HEK293 (cell line): ENCODE measurements around the gene DND1.
"Not testable (repeated sequence)": the region's sequence is repeated elsewhere in the genome, so short reads cannot be mapped to it uniquely, and the experiment has no call there.

Source experiments
- CTCF ChIA-PET: fragments of 350-600 bp; formaldehyde crosslinking; extraction: SDS; loops from one replicate; lab custom pipeline; 2021; ENCODE audit warnings: antibody characterized with exemption; lab: Yijun Ruan, JAX
- POLR2A ChIA-PET: fragments of 300-600 bp; formaldehyde crosslinking; extraction: SDS; loops from one replicate; lab custom pipeline; 2020; ENCODE audit warnings: antibody characterized with exemption, inconsistent platforms; lab: Yijun Ruan, JAX
- H3K27ac ChIP-seq: fragments of 200-500 bp; sonication (Bioruptor generic); 2 replicates; pipeline ENCODE4 v1.5.1; 2014; ENCODE audit warnings: low read depth, low read length, control low read depth, inconsistent platforms; ENCODE audit errors: extremely low read depth
- H3K36me3 ChIP-seq, 2 experiments: fragments of 200-500 bp in 1 of 2; sonication (Bioruptor generic) in 1 of 2; 1 replicate in 1 of 2; 2 replicates in 1 of 2; pipeline ENCODE4 v1.5.1; 2014 to 2017; ENCODE audit warnings: inconsistent platforms in 2 of 2, low read length in 2 of 2; ENCODE audit not compliant: control insufficient read depth in 2 of 2, insufficient read depth in 1 of 2
- H3K4me1 ChIP-seq: fragments of 200-500 bp; sonication (Bioruptor generic); 2 replicates; pipeline ENCODE4 v1.5.1; 2014; ENCODE audit warnings: mild to moderate bottlenecking, low read length, inconsistent platforms; ENCODE audit not compliant: control insufficient read depth, insufficient read depth
- H3K4me3 ChIP-seq: 2 replicates; pipeline ENCODE4 v1.5.1; 2011; ENCODE audit warnings: low read depth, mild to moderate bottlenecking, control low read depth, low read length, moderate library complexity
- H3K9me3 ChIP-seq: fragments of 200-500 bp; sonication (Bioruptor generic); 2 replicates; pipeline ENCODE4 v1.5.1; 2014; ENCODE audit warnings: low read depth, low read length, inconsistent platforms; ENCODE audit not compliant: control insufficient read depth, insufficient read depth
- MZF1 ChIP-seq: fragments of 450-650 bp; formaldehyde crosslinking; IDR thresholded peaks from 2 replicates; pipeline ENCODE4 v1.5.1; 2017; ENCODE audit warnings: missing biosample characterization, missing genetic modification characterization, borderline replicate concordance
- OSR2 ChIP-seq: fragments of 450-650 bp; formaldehyde crosslinking; IDR thresholded peaks from 2 replicates; pipeline ENCODE4 v1.5.1; 2016; ENCODE audit warnings: missing biosample characterization, missing genetic modification characterization
- ZBTB1 ChIP-seq: fragments of 450-650 bp; formaldehyde crosslinking; IDR thresholded peaks from 2 replicates; pipeline ENCODE4 v1.5.1; 2016; ENCODE audit warnings: missing biosample characterization, missing genetic modification characterization
- ZNF121 ChIP-seq: fragments of 450-650 bp; formaldehyde crosslinking; IDR thresholded peaks from 2 replicates; pipeline ENCODE4 v1.5.1; 2016; ENCODE audit warnings: missing biosample characterization, missing genetic modification characterization
- ZNF23 ChIP-seq: fragments of 450-650 bp; formaldehyde crosslinking; IDR thresholded peaks from 2 replicates; pipeline ENCODE4 v1.5.1; 2016; ENCODE audit warnings: missing biosample characterization, missing genetic modification characterization, borderline replicate concordance
- ZNF335 ChIP-seq: fragments of 450-650 bp; formaldehyde crosslinking; conservative IDR thresholded peaks from 2 replicates; pipeline ENCODE4 v1.5.1; 2016; ENCODE audit warnings: missing biosample characterization, missing genetic modification characterization
- ZNF48 ChIP-seq: fragments of 450-650 bp; formaldehyde crosslinking; IDR thresholded peaks from 2 replicates; pipeline ENCODE4 v1.5.1; 2016; ENCODE audit warnings: missing biosample characterization, missing genetic modification characterization
- ZNF501 ChIP-seq: fragments of 450-650 bp; formaldehyde crosslinking; IDR thresholded peaks from 2 replicates; pipeline ENCODE4 v1.5.1; 2016; ENCODE audit warnings: missing biosample characterization, missing genetic modification characterization
- ZNF544 ChIP-seq: fragments of 450-650 bp; formaldehyde crosslinking; IDR thresholded peaks from 2 replicates; pipeline ENCODE4 v1.5.0; 2017; ENCODE audit warnings: missing biosample characterization, missing genetic modification characterization
- ZNF621 ChIP-seq: fragments of 450-650 bp; formaldehyde crosslinking; IDR thresholded peaks from 2 replicates; pipeline ENCODE4 v1.5.1; 2017; ENCODE audit warnings: missing biosample characterization, missing genetic modification characterization
- TF ChIP-seq, protein P1 (sequence below): fragments of 450-650 bp; formaldehyde crosslinking; IDR thresholded peaks from 2 replicates; pipeline ENCODE4 v1.5.1; 2016; ENCODE audit warnings: missing biosample characterization, missing genetic modification characterization, low read depth
- TF ChIP-seq, protein P2 (sequence below): fragments of 450-650 bp; formaldehyde crosslinking; IDR thresholded peaks from 2 replicates; pipeline ENCODE4 v1.5.1; 2016; ENCODE audit warnings: missing biosample characterization, missing genetic modification characterization
- TF ChIP-seq, protein P3 (sequence below): sonication (generic); formaldehyde crosslinking; IDR thresholded peaks from 2 replicates; pipeline ENCODE4 v1.8.1; 2022; ENCODE audit warnings: mild to moderate bottlenecking, moderate library complexity, missing genetic modification reagents
- TF ChIP-seq, protein P4 (sequence below): fragments of 450-650 bp; formaldehyde crosslinking; IDR thresholded peaks from 2 replicates; pipeline ENCODE4 v1.5.1; 2016; ENCODE audit warnings: missing biosample characterization, missing genetic modification characterization
- TF ChIP-seq, protein P5 (sequence below): fragments of 450-650 bp; formaldehyde crosslinking; IDR thresholded peaks from 2 replicates; pipeline ENCODE4 v1.5.1; 2016; ENCODE audit warnings: missing biosample characterization, missing genetic modification characterization, low read depth

The DND1 gene

DNA sequence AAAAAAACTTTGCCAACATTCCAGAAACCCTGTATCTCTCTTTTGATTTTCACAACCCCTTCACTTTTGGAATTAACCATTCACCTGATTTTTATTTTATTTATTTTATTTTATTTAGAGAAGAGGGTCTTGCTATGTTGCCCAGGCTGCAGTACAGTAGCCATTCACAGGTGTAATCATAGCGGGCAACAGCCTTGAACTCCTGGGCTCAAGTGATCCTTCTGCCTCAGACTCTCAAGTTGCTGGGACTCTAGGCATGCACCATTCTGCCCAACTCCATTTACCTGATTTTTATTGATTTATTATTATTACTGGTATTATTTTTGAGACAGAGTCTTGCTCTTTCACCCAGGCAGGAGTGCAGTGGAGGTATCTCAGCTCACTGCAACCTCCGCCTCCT, 42.9 kb upstream of the DND1 start:
- POLR2A ChIA-PET, H3K36me3 ChIP-seq, H3K27ac ChIP-seq, H3K4me1 ChIP-seq, H3K4me3 ChIP-seq, H3K9me3 ChIP-seq: not testable (repeated sequence)
- peak; percentile 65; the same call in 1 of the 2 replicates for TF ChIP-seq ZNF121 (tag by site-specific recombination)
- CTCF ChIA-PET: interaction anchor here (0.6 kb wide), 1 partner anchor 142 kb away, joined by 3 read pairs; no protein-coding TSS in a partner anchor

DNA sequence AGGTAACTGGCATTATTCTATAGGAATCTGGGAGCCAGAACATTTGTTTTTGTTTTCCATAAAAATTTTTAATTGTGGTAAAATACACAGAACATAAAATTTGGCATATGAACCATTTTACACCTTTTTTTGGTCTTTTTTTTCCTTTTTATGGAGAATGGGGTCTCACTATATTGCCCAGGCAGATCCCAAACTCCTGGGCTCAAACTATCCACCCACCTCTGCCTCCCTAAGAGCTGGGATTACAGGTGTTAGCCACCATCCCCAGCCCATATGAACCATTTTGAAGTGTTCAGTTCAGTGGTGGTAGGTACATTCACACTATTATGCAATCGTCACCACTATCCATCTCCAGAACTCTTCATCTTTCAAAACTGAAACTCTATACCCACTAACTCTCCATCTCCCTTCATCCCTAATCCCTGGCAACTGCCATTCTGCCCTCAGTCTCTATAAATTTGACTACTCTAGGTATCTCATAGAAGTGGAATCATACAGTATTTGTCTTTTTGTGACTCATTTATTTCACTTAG, 40.3 kb upstream of the DND1 start:
- H3K4me3 ChIP-seq: no peak overlapping the region
- no peak overlapping the region for H3K27ac ChIP-seq
- H3K36me3 ChIP-seq: no peaks in the 10 kb centered on the region
- CTCF ChIA-PET: no interaction called here
- no peaks in the 10 kb centered on the region for H3K4me1 ChIP-seq
- POLR2A ChIA-PET: no interaction called here
- TF ChIP-seq ZNF621 (no peak), ZNF121 (tag by site-specific recombination) (peak; percentile 58; the same call in 1 of the 2 replicates), OSR2 (tag by site-specific recombination) (no peak), ZBTB1 (no peak)
- TF ChIP-seq, protein P1, sequence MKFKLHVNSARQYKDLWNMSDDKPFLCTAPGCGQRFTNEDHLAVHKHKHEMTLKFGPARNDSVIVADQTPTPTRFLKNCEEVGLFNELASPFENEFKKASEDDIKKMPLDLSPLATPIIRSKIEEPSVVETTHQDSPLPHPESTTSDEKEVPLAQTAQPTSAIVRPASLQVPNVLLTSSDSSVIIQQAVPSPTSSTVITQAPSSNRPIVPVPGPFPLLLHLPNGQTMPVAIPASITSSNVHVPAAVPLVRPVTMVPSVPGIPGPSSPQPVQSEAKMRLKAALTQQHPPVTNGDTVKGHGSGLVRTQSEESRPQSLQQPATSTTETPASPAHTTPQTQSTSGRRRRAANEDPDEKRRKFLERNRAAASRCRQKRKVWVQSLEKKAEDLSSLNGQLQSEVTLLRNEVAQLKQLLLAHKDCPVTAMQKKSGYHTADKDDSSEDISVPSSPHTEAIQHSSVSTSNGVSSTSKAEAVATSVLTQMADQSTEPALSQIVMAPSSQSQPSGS (tag by site-specific recombination): no peak
- TF ChIP-seq, protein P2, sequence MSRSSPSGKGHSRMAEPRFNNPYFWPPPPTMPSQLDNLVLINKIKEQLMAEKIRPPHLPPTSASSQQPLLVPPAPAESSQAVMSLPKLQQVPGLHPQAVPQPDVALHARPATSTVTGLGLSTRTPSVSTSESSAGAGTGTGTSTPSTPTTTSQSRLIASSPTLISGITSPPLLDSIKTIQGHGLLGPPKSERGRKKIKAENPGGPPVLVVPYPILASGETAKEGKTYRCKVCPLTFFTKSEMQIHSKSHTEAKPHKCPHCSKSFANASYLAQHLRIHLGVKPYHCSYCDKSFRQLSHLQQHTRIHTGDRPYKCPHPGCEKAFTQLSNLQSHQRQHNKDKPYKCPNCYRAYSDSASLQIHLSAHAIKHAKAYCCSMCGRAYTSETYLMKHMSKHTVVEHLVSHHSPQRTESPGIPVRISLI (tag by site-specific recombination): 0 out of 2 replicates have a peak, but pooled peaks have one; percentile 30
- no peaks in the 10 kb centered on the region for H3K9me3 ChIP-seq

DNA sequence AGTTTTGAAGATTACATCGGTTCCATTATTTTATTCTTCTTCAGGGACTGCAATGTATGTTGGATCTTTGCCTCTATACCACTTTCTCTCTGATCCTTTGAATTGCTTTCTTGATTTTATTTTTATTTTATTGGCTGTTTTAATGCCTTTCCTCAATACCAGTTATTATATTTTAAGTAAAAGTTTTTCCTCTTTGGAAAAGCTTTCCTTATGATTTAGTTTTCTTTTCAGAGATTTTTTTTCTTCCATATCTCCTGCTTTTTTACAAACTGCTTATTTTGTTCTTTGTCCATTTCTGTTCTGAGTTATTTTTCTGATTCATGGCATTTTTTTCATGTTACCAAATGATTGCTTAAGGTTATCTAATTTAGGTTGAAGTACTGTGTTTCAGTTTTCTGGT, 38.4 kb upstream of the DND1 start:
- Histone ChIP-seq H3K9me3 (no peaks in the 10 kb centered on the region), H3K27ac (no peak overlapping the region), H3K36me3 (peaks cover 2 to 11% of the 10 kb centered on the region in 2 experiments; a peak in 2 of 3 replicates), H3K4me1 (no peaks in the 10 kb centered on the region), H3K4me3 (no peak overlapping the region)
- ChIA-PET POLR2A (interaction anchor here (0.9 to 3.6 kb wide), 11 partner anchors 8 to 366 kb away, joined by 3 to 23 read pairs (median 6); partner anchors contain the start of genes ANKHD1, APBB3, HARS1 and HARS2), CTCF (interaction anchor here (0.6 to 1.3 kb wide), 6 partner anchors 14 to 923 kb away, joined by 3 to 6 read pairs (median 3); no protein-coding TSS in a partner anchor)
- TF ChIP-seq ZNF501 (tag by site-specific recombination): no peak
- 0 out of 2 replicates have a peak, but pooled peaks have one; percentile 28 for TF ChIP-seq ZNF335 (tag by site-specific recombination)
- TF ChIP-seq, all 188 proteins: peak for 1

DNA sequence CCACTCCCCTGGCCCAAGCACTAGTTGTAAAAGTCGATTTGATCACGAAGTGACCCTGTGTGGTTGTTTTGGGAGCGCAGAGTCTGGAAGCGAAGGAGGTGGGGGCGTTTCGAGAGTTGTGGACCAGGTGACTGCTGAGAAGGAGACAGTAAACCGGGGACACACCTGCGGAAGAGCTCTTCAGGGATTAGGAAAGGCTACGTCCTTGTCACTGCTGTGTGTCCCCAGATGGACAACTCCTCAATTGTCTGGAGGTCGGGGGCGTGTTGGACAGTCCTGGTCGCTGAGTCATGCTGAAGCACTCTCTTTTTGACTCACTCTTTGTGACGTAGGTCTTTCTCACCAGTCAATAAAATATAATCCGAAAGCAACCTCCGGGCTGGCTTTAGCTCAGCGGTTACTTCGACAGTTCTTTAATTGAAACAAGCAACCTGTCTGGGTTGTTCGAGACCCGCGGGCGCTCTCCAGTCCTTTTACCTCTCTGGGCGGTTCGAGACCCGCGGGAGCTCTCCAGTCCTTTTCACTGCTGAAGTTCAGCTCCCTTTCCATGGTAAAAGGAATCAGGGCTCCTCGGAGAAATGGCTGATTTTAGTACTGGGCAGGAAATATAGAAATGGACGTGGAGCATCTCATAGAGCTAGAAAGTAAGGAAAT, 37.6 kb upstream of the DND1 start:
- POLR2A ChIA-PET: interaction anchor here (0.6 to 3.6 kb wide), 19 partner anchors 8 to 365 kb away, joined by 3 to 23 read pairs (median 5); partner anchors contain the start of genes ANKHD1, APBB3, HARS1 and HARS2
- CTCF ChIA-PET: interaction anchor here (0.6 to 1.3 kb wide), 8 partner anchors 9 to 466 kb away, joined by 3 to 11 read pairs (median 4); partner anchors contain the start of genes HARS1 and HARS2
- H3K36me3 ChIP-seq: peaks cover 6 to 17% of the 10 kb centered on the region in 2 experiments
- peak overlapping the region; percentile 56 for H3K4me3 ChIP-seq
- H3K27ac ChIP-seq: peak overlapping the region; percentile 50
- no peaks in the 10 kb centered on the region for H3K4me1 ChIP-seq
- no peaks in the 10 kb centered on the region for H3K9me3 ChIP-seq
- TF ChIP-seq ZNF23 (tag by site-specific recombination) (no peak), MZF1 (no peak), ZNF48 (tag by site-specific recombination) (no peak), ZNF544 (tag by site-specific recombination) (no peak)
- TF ChIP-seq, protein P3, sequence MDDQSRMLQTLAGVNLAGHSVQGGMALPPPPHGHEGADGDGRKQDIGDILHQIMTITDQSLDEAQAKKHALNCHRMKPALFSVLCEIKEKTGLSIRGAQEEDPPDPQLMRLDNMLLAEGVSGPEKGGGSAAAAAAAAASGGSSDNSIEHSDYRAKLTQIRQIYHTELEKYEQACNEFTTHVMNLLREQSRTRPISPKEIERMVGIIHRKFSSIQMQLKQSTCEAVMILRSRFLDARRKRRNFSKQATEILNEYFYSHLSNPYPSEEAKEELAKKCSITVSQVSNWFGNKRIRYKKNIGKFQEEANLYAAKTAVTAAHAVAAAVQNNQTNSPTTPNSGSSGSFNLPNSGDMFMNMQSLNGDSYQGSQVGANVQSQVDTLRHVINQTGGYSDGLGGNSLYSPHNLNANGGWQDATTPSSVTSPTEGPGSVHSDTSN (CRISPR knock-in tag): no peak
- TF ChIP-seq, protein P4, sequence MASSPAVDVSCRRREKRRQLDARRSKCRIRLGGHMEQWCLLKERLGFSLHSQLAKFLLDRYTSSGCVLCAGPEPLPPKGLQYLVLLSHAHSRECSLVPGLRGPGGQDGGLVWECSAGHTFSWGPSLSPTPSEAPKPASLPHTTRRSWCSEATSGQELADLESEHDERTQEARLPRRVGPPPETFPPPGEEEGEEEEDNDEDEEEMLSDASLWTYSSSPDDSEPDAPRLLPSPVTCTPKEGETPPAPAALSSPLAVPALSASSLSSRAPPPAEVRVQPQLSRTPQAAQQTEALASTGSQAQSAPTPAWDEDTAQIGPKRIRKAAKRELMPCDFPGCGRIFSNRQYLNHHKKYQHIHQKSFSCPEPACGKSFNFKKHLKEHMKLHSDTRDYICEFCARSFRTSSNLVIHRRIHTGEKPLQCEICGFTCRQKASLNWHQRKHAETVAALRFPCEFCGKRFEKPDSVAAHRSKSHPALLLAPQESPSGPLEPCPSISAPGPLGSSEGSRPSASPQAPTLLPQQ (tag by site-specific recombination): peak; percentile 85
- TF ChIP-seq, protein P5, sequence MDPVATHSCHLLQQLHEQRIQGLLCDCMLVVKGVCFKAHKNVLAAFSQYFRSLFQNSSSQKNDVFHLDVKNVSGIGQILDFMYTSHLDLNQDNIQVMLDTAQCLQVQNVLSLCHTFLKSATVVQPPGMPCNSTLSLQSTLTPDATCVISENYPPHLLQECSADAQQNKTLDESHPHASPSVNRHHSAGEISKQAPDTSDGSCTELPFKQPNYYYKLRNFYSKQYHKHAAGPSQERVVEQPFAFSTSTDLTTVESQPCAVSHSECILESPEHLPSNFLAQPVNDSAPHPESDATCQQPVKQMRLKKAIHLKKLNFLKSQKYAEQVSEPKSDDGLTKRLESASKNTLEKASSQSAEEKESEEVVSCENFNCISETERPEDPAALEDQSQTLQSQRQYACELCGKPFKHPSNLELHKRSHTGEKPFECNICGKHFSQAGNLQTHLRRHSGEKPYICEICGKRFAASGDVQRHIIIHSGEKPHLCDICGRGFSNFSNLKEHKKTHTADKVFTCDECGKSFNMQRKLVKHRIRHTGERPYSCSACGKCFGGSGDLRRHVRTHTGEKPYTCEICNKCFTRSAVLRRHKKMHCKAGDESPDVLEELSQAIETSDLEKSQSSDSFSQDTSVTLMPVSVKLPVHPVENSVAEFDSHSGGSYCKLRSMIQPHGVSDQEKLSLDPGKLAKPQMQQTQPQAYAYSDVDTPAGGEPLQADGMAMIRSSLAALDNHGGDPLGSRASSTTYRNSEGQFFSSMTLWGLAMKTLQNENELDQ: no peak
